ENCODE data around the gene RABL6.
"Not testable (repeated sequence)": the region's sequence is repeated elsewhere in the genome, so short reads cannot be mapped to it uniquely, and the experiment has no call there.

The RABL6 gene

DNA sequence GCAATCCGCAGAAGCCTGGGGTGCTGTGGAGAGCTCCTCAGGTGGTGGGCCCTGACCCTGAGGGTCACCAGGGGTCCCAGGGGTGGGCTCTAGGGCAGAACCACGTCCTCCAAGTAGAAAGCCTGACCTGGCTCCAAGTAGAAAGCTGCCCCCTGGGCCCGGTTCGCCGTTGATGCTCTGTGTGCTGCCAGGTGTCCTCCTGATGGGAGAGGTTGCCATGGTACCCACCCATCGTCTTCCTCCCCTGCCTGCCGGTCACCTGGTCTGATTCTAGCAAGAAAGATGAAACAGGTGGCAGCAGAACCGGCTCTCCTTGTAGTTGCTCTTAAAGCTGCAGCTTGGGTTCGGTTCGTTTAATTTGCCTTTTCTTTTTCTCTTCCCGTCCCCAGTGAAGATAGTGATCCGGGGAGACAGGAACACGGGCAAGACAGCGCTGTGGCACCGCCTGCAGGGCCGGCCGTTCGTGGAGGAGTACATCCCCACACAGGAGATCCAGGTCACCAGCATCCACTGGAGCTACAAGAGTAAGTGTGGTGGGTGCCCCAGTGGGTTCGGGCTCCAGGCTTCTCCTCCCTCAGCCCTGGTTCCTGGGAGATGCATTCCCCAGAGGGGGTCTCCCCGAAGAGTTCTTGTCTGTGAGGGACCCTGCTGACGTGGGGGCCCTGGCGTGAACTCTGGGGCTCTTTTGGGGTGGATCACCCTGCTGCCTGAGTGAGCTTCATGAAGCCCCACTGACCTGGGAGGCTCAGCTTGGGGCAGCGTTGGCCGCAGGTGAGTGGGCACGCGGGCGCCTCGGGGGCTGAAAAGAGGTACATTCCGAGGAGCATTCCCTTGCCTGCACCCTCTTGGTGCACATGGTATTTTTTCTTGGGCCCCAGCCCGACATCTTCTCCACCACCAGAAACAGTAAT is 15.6 kb downstream of the RABL6 start:
- no peak for DNase-seq

GRCh38 chr9:136824496-136825225 is 16.9 kb downstream of the RABL6 start:
- no peak for DNase-seq

DNA sequence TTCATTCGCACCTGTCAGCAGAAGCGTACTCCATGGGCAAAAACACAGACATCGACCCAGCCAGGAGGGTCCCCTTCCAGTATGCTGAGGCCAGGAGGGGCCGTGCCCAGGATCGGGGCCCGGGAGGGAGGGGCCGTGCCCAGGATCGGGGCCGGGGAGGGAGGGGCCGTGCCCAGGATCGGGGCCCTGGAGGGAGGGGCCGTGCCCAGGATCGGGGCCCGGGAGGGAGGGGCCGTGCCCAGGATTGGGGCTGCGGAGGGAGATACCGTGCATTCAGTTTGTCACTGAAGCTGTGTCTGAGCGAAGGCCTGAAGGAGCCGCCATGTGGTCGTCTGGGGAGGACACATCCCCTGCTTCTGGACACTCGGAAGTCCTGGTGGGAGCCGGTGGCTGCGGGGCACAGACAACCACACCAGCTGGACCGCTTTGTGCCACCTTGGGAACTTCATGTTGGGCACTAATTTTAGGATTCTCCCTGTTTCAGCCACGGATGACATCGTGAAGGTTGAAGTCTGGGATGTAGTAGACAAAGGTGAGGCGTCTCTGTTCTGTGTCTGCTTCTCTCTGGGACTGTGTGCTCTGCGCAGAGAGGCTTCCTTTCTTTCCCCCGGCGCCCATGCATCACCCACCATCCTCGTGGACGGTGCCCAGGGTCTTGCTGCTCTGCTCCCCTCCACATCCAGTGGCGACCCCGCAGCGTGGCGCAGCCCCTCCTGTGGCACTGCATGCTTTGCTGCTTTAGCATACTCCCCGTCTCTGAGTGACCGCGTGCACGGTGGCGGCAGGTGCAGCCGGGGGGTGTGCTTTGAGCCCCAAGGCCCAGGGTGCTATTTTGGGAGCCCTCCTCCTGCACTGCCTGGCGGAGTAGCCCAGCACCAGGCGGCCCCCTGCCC is 17.8 kb downstream of the RABL6 start:
- no peak for DNase-seq

- DNase-seq, result no peak
Observed at GRCh38 chr9:136826188-136826541, 18.4 kb downstream of the RABL6 start.

- no peak for DNase-seq
Observed at GRCh38 chr9:136826703-136827582, 19.2 kb downstream of the RABL6 start.

GRCh38 chr9:136827794-136828473 is 20.2 kb downstream of the RABL6 start:
- no peak for DNase-seq

DNA sequence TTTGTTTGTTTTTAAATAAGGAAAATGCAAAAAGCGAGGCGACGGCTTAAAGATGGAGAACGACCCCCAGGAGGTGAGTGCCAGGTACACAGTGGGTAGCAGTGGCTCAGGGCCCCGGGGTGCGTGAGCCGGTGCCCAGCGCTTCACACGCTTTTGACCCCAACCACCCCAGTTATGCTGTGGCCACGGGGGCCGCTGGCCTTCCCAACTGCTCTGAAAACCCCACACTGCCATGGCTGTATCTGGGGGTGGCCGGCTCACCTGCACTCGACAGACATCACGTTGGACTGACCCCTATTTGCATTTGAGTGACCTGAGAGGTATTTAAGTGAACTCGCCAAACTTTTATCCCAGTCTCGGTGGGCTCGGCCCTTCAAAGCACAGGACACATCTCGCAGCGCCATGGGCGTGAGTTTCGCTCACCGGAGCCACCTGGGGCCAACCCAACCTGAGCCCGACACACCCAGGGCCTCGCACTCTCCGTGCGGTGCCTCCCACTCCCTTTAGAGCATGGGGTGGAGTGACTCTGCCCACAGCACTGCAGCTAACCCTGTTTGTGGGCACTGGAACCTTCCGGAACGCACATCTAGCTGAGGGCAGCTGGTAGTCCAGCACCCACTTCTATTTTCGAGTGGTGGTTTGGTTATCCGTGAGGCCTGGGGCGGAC is 20.9 kb downstream of the RABL6 start:
- DNase-seq, result no peak

- DNase-seq, result no peak
Observed at GRCh38 chr9:136829412-136829811, 21.7 kb downstream of the RABL6 start.

DNA sequence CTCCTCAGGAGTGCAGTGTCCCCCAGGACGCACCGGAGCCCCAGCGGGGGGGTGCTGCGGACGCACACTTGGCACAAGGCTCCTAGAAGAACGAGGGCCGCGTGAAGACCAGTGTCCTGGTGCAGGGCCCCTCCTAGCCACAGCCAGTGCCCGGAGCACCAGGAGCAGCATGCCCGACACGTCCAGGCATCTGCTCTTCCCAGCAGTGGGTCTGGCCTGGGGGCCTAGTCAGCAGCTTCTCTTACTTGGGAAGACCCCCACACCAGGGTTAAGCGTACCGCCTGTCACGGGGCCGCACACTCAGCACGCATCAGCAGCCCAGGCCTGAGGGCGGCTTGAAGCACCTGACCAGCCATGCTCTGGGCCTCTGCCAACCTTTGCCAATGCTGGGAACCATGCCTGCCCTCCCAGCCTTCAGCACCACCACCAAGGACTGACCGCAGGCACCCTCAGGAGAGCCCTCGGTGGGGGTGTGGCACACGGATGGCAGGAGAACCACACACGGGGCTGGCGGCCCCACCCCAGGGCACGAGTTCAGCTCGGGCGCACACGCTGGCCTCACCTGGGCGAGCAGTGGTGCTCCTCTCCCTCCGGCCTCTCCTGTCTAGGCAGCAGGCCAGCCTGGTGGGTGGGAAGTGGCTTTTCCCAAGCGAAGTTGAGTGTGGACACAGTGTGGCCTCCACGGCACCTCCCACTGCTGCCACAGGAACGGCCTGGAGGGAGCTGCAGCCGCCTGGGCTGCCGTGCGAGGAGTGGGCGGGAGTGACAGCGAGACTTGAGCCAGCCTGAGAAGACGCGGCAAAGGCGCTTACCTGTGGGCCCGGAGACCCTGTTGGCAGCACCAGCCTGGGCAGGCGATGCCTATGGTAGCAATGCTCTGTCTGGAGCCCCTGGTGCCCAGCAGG is 22.5 kb downstream of the RABL6 start:
- DNase-seq, result no peak

GRCh38 chr9:136831002-136831719 is 23.4 kb downstream of the RABL6 start:
- DNase-seq, result no peak

- no peak for DNase-seq
Observed at GRCh38 chr9:136831720-136832104, 24.0 kb downstream of the RABL6 start.

DNA sequence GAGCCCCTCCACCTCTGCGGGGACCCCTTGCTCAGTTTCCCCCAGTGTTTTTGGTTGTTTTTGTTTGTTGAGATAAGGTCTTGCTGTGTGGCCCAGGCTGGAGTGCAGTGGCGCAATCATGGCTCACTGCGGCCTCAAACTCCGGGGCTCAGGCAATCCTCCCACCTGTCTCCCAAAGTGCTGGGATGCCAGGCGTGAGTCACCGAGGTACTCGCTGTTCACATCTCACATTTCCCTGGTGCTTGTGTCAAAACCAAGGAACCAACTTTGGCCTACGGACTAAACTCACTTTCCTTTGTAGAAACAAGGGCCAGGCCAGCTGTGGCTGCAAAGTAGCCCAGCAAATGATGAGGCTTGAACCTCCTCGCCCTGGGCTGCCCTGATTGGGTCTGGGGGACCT is 24.8 kb downstream of the RABL6 start:
- DNase-seq, result no peak

DNA sequence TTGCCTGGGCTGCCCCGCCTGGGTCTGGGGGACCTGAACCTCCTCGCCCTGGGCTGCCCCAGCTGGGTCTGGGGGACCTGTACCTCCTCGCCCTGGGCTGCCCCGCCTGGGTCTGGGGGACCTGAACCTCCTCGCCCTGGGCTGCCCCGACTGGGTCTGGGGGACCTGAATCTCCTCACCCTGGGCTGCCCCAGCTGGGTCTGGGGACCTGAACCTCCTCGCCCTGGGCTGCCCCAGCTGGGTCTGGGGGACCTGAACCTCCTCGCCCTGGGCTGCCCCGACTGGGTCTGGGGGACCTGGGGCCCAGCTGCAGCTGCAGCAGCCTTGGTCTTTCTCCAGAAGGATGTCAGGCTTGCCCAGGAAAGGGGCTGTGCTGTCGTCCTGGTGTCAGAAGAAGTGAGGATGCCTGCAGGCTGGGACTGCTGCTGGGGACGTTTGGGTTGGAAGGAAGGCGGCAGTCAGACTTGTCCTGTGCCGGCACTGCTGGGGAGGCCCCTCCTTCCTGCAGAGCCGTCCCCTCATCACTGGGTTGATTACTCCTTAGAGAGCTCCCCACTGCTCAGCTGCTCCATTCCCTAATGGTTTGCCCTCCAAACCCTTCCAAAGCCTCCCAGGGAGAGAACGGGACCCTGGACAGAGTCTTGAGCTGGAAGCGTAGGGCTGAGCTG is 25.8 kb downstream of the RABL6 start:
- not testable (repeated sequence) for DNase-seq

DNA sequence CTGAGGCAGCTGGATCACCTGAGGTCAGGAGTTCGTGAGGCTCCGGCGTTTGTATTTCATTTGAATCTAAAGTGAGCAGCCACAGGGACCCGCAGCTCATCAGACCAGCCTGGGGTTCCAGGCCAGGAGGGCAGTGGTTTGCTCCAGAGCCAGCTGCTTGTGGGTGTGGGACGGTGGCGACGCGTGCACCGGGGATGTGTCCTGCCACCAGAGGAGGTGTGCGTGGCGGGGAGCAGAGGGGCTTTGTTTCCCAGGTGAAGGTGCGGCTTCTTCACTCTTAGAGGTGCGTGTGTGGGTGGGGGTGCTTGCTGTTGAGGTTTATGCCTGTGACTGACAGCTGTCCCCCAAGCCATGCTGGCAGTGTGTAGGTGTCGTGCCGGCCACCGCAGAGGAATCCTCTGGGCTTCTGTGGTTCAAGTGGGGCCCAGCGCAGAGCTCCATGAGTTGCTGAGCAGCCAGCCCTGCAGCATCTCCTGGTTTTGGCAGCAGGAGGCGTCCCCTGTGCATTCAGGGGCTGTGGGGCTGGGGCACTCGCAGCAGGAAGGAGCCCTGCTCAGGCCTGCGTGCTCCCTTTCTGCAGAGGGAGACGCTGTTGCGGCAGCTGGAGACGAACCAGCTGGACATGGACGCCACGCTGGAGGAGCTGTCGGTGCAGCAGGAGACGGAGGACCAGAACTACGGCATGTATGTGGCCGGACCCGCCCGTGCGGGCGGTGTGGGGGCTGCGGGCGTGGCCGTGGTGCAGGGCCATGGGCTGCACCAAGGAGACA is 27.6 kb downstream of the RABL6 start:
- DNase-seq, result no peak

DNA sequence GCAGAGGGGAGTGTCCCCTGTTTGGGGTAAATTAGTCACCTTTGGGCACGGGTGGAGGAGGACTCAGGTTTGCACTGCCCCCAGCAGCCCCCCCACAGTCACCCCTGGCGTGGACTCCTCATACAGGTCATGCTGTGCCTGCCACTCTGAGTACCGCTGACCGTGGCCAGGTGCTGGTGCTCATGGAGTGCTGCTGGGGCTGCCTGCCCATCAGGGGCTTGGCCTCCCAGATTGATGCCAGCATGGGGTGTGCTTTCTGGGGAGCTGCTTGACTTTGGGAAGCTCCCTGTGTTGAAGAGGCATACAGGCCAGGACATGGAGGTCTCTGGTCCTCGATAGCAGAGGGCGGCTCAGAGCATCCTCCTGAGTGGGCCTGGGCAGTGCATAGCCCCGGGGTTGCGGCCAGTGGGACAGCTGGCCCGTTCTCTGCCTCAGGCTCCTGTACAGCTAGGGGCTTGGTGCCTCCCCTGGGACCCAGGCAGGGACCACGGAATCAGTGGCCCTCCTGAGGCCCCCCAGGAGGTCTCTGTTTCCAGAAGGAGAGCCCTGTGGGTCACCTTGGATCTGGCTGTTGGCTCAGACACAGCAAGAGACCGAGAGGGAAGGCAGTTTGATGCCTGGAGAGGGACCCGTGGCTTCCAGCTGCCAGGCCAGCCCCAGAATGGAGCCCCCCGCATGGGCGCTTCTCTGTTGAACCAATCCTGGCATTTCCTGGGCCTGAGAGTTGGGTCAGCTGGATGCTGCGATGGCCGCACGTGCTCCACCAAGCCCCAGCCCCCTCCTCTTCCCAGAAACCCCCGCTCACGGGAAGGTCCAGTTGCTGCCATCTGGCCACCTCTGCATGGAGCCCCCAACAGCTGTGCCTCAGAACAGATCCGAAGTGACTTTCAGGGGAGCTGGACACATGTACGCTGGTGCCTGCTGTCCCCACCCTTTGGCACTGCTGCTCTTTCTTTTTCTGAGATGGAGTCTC is 28.5 kb downstream of the RABL6 start:
- DNase-seq, result no peak

DNA sequence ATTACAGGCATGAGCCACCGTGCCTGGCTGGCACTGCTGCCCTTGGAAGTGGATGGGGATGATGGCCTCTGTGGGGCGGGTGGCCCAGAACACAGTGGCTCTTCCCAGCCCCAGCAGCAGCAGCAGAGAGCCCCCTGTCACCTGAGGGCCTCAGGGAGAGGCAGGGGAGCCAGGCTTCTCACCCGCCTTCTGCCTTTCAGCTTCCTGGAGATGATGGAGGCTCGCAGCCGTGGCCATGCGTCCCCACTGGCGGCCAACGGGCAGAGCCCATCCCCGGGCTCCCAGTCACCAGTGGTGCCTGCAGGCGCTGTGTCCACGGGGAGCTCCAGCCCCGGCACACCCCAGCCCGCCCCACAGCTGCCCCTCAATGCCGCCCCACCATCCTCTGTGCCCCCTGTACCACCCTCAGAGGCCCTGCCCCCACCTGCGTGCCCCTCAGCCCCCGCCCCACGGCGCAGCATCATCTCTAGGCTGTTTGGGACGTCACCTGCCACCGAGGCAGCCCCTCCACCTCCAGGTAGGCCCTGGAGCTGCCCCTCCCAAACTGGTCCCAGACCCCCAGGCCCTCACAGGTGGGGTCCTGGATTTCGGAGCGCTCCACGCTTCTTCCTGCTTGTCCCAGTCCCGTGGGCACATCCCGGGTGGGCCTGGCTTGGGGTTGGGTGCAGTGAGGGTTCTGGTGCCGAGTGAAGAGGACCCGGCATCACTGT is 29.6 kb downstream of the RABL6 start:
- DNase-seq, result no peak
